K562 (cell line): ENCODE results near the gene IDH3G. TPM values are rescaled to one million over a fixed set of nuclear protein-coding genes. Genes with fewer than 3 reads are reported as not detected.

Experiments
- ATAC-seq: fragments of 200-7000 bp; cut with Tn5 transposase; 3 replicates; pipeline ENCODE4 v1.9.1; 2020; ENCODE audit warnings: moderate library complexity
- BruUV-seq: library from RNA; stranded (reverse); fragments of 400-500 nt; replicated peaks from 2 replicates; lab custom pipeline; 2021; lab: Mats Ljungman, UMichigan
- CTCF ChIA-PET: fragments of 300-600 bp; formaldehyde crosslinking; extraction: SDS; loops from one replicate; lab custom pipeline; 2021; ENCODE audit warnings: low intra/inter-chr PET ratio; lab: Yijun Ruan, JAX
- POLR2A ChIA-PET: fragments of 300-600, 350-650 bp; sonication (Branson Sonifier 250); formaldehyde crosslinking; extraction: SDS; loops from one replicate; lab custom pipeline; 2021; ENCODE audit warnings: antibody characterized with exemption, inconsistent platforms; lab: Yijun Ruan, JAX
- DNase-seq, 4 experiments: peaks; one replicate each; pipeline versions ENCODE4 v3.0.0 to v3.0.0-alpha.2; 2011 to 2018; ENCODE audit warnings: low spot score in 3 of 4, mixed read lengths in 3 of 4; ENCODE audit errors: extremely low read depth in 1 of 4
- FAIRE-seq: peaks from 2 replicates; lab custom pipeline; 2011; peaks lifted over from hg19 to GRCh38; lab: Jason Lieb, UNC
- H2AFZ ChIP-seq: 2 replicates; pipeline ENCODE4 v1.6.0; 2011; ENCODE audit warnings: low read depth, low read length, control low read depth, inconsistent platforms
- H3K27ac ChIP-seq: fragments of 200-600 bp; 3 replicates; pipeline ENCODE4 v1.8.0; 2011; ENCODE audit warnings: low read depth, mild to moderate bottlenecking, control low read depth, inconsistent platforms, low read length, moderate library complexity, mixed read lengths; ENCODE audit errors: extremely low read depth
- H3K27me3 ChIP-seq, 2 experiments: fragments of 300-600 bp in 1 of 2; 2 replicates in 1 of 2; 3 replicates in 1 of 2; pipeline versions ENCODE4 v1.6.0 to v1.8.0; 2011; ENCODE audit warnings: inconsistent platforms in 2 of 2, low read length in 2 of 2, mild to moderate bottlenecking in 1 of 2, mixed read lengths in 1 of 2, moderate library complexity in 1 of 2; ENCODE audit not compliant: control insufficient read depth in 2 of 2, insufficient read depth in 2 of 2
- H3K36me3 ChIP-seq: fragments of 300-600 bp; 3 replicates; pipeline ENCODE4 v1.8.0; 2011; ENCODE audit warnings: mild to moderate bottlenecking, low read length, inconsistent platforms; ENCODE audit not compliant: control insufficient read depth, insufficient read depth
- H3K4me1 ChIP-seq, 2 experiments: fragments of 200-600 bp in 1 of 2; replicated peaks in 1 of 2; 2 replicates in 1 of 2; 3 replicates in 1 of 2; pipeline versions ENCODE4 v1.5.1 to v1.8.0; 2011; ENCODE audit warnings: inconsistent platforms in 2 of 2, low read length in 2 of 2, mild to moderate bottlenecking in 1 of 2, mixed read lengths in 1 of 2, moderate library complexity in 1 of 2; ENCODE audit not compliant: control insufficient read depth in 2 of 2, insufficient read depth in 2 of 2
- H3K4me2 ChIP-seq: 2 replicates; pipeline ENCODE4 v1.6.1; 2011; ENCODE audit warnings: low read length, control low read depth, inconsistent platforms, mixed read lengths; ENCODE audit not compliant: insufficient read depth
- H3K4me3 ChIP-seq: fragments of 200-600 bp; sonication (generic), shearing (Covaris generic); 2 replicates; pipeline ENCODE4 v1.5.1; 2016; ENCODE audit warnings: control low read depth, inconsistent platforms
- H3K79me2 ChIP-seq: fragments of 200-600 bp; 3 replicates; pipeline ENCODE4 v1.8.0; 2011; ENCODE audit warnings: low read length, inconsistent platforms; ENCODE audit not compliant: control insufficient read depth, insufficient read depth
- H3K9ac ChIP-seq, 2 experiments: 2 replicates each; pipeline versions ENCODE4 v1.6.0 to v1.6.1; 2011; ENCODE audit warnings: low read depth in 2 of 2, low read length in 2 of 2, control low read depth in 1 of 2, inconsistent platforms in 1 of 2, mild to moderate bottlenecking in 1 of 2, mixed read lengths in 1 of 2; ENCODE audit not compliant: insufficient read depth in 1 of 2
- H3K9me1 ChIP-seq: one replicate; pipeline ENCODE4 v1.6.0; 2011; ENCODE audit warnings: inconsistent platforms, mild to moderate bottlenecking, low read length, moderate library complexity; ENCODE audit not compliant: control insufficient read depth, insufficient read depth
- H3K9me3 ChIP-seq: replicated peaks from 2 replicates; pipeline ENCODE4 v1.5.1; 2011; ENCODE audit warnings: low read depth, low read length, inconsistent platforms; ENCODE audit not compliant: control insufficient read depth, insufficient read depth
- H4K20me1 ChIP-seq: replicated peaks from 2 replicates; pipeline ENCODE4 v1.6.1; 2011; ENCODE audit warnings: low read length, inconsistent platforms, mixed read lengths; ENCODE audit not compliant: control insufficient read depth, insufficient read depth
- BCL6 ChIP-seq: fragments of 250-450 bp; sonication (Bioruptor Pico); IDR thresholded peaks from 2 replicates; pipeline ENCODE4 v1.4.0; 2020
- BHLHE40 ChIP-seq: IDR thresholded peaks from 2 replicates; pipeline ENCODE4 v1.6.1; 2011; ENCODE audit warnings: low read length, improper control_type of control experiment
- CREB1 ChIP-seq, 2 experiments: sonication (generic) in 1 of 2; formaldehyde crosslinking in 1 of 2; IDR thresholded peaks; 2 replicates each; pipeline versions ENCODE4 v1.6.1 to v1.8.0; 2012 to 2022; ENCODE audit warnings: inconsistent platforms in 1 of 2, mild to moderate bottlenecking in 1 of 2, missing genetic modification reagents in 1 of 2, moderate library complexity in 1 of 2
- ERF ChIP-seq: fragments of 450-650 bp; formaldehyde crosslinking; IDR thresholded peaks from 2 replicates; pipeline ENCODE4 v1.4.0; 2020; ENCODE audit warnings: mild to moderate bottlenecking, mixed read lengths
- GATAD2A ChIP-seq: fragments of 450-650 bp; IDR thresholded peaks from 2 replicates; pipeline ENCODE4 v1.6.1; 2017
- HLTF ChIP-seq: fragments of 450-650 bp; IDR thresholded peaks from 2 replicates; pipeline ENCODE4 v1.6.1; 2016
- HOXB6 ChIP-seq: fragments of 250-450 bp; sonication (Bioruptor Pico); IDR thresholded peaks from 2 replicates; pipeline ENCODE4 v1.5.1; 2022; ENCODE audit warnings: mild to moderate bottlenecking, borderline replicate concordance
- MTA3 ChIP-seq: fragments of 450-650 bp; formaldehyde crosslinking; IDR thresholded peaks from 2 replicates; pipeline ENCODE4 v1.6.1; 2017; ENCODE audit warnings: mild to moderate bottlenecking, borderline replicate concordance
- NR4A1 ChIP-seq, 2 experiments: fragments of 250-450 bp in 1 of 2; fragments of 450-650 bp in 1 of 2; sonication (Bioruptor Pico) in 1 of 2; IDR thresholded peaks; 2 replicates each; pipeline versions ENCODE4 v1.4.0 to v1.6.1; 2016 to 2020; ENCODE audit warnings: mild to moderate bottlenecking in 2 of 2, missing compliant biosample characterization in 1 of 2, missing genetic modification characterization in 1 of 2, moderate library complexity in 1 of 2
- RAD21 ChIP-seq, 2 experiments: fragments of 250-450 bp in 1 of 2; fragments of 450-650 bp in 1 of 2; sonication (Bioruptor Pico) in 1 of 2; formaldehyde crosslinking in 1 of 2; IDR thresholded peaks in 1 of 2; conservative IDR thresholded peaks in 1 of 2; 2 replicates each; pipeline versions ENCODE4 v1.4.0 to v1.8.0; 2020 to 2022; ENCODE audit warnings: mild to moderate bottlenecking in 2 of 2, moderate library complexity in 1 of 2
- RNF2 ChIP-seq: sonication (generic); IDR thresholded peaks from 2 replicates; pipeline ENCODE4 v1.6.1; 2016
- SAFB2 ChIP-seq: fragments of 200-400 bp; formaldehyde crosslinking; IDR thresholded peaks from 2 replicates; pipeline ENCODE4 v1.6.1; 2018; ENCODE audit warnings: borderline replicate concordance, low read length, low read depth, moderate library complexity; ENCODE audit not compliant: severe bottlenecking
- ZNF134 ChIP-seq: fragments of 250-450 bp; sonication (Bioruptor Pico); conservative IDR thresholded peaks from 2 replicates; pipeline ENCODE4 v1.4.0; 2020
- ZNF140 ChIP-seq: fragments of 250-450 bp; sonication (Bioruptor Pico); IDR thresholded peaks from 2 replicates; pipeline ENCODE4 v1.8.0; 2021; ENCODE audit warnings: moderate library complexity, mild to moderate bottlenecking, inconsistent platforms
- ZNF586 ChIP-seq: fragments of 450-650 bp; formaldehyde crosslinking; conservative IDR thresholded peaks from 2 replicates; pipeline ENCODE4 v1.4.0; 2020; ENCODE audit warnings: mild to moderate bottlenecking, moderate library complexity
- ZNF695 ChIP-seq: fragments of 450-650 bp; formaldehyde crosslinking; IDR thresholded peaks from 2 replicates; pipeline ENCODE4 v1.4.0; 2020; ENCODE audit warnings: mild to moderate bottlenecking, moderate library complexity
- WGBS: fragments of 100-300 bp; shearing (Covaris generic); methylation state at CpG from one replicate; pipeline ENCODE4 v1.1.6; 2016; ENCODE audit warnings: low coverage, mixed read lengths; ENCODE audit not compliant: insufficient coverage; ENCODE audit errors: missing lambda C conversion rate; 5-methylcytosine and 5-hydroxymethylcytosine counted together
- in situ Hi-C: fragments of 300-500 bp; cut with MboI; formaldehyde crosslinking; loops from 4 replicates; pipeline ENCODE4 v1.15.0; 2018; ENCODE audit warnings: inconsistent platforms, mixed read lengths
- intact Hi-C: fragments of 100-400 bp; cut with micrococcal nuclease; formaldehyde crosslinking; loops from 2 replicates; pipeline ENCODE4 v1.14.2; 2022
- polyA plus RNA-seq, 8 experiments: library from polyadenylated mRNA; depleted of rRNA in 4 of 8; stranded (reverse) in 5 of 8; unstranded in 3 of 8; fragments of >200 nt; fragmentation: Nextera tagmentation in 2 of 8; fragmentation: Illumina TruSeq in 1 of 8; extraction: Ambion mirVana in 2 of 8; extraction: Trizol in 1 of 8; gene quantifications; 2 replicates each; pipeline versions ENCODE4 v1.2.1 to v1.2.3, GENCODE V29; 2011 to 2014; ENCODE audit warnings: inconsistent platforms in 1 of 8, missing spikeins in 1 of 8
- total RNA-seq, 7 experiments: library from RNA; depleted of rRNA in 6 of 7; stranded (reverse); fragments of >200 nt in 6 of 7; fragmentation: Illumina TruSeq in 2 of 7; extraction: Trizol in 2 of 7; gene quantifications; 2 replicates each; pipeline versions ENCODE4 v1.2.1 to v1.2.3, GENCODE V29; 2011 to 2021; ENCODE audit warnings: low replicate concordance in 1 of 7
- TF ChIP-seq, protein P1 (sequence below): sonication (generic); formaldehyde crosslinking; IDR thresholded peaks from 2 replicates; pipeline ENCODE4 v1.5.0; 2020; ENCODE audit warnings: missing genetic modification reagents
- TF ChIP-seq, protein P2 (sequence below): sonication (generic); formaldehyde crosslinking; IDR thresholded peaks from 2 replicates; pipeline ENCODE4 v1.8.0; 2022; ENCODE audit warnings: missing genetic modification reagents, mild to moderate bottlenecking, borderline replicate concordance
- TF ChIP-seq, protein P3 (sequence below): sonication (generic); formaldehyde crosslinking; IDR thresholded peaks from 2 replicates; pipeline ENCODE4 v1.8.0; 2023; ENCODE audit warnings: mild to moderate bottlenecking, missing genetic modification reagents

The IDH3G gene
- total and polyA plus RNA-seq, 9 of the 15 experiments (the other 6 are each of a cell fraction or from before 2014, with no cell fraction given): 24.3 to 72.5 (median 37.9) TPM

DNA sequence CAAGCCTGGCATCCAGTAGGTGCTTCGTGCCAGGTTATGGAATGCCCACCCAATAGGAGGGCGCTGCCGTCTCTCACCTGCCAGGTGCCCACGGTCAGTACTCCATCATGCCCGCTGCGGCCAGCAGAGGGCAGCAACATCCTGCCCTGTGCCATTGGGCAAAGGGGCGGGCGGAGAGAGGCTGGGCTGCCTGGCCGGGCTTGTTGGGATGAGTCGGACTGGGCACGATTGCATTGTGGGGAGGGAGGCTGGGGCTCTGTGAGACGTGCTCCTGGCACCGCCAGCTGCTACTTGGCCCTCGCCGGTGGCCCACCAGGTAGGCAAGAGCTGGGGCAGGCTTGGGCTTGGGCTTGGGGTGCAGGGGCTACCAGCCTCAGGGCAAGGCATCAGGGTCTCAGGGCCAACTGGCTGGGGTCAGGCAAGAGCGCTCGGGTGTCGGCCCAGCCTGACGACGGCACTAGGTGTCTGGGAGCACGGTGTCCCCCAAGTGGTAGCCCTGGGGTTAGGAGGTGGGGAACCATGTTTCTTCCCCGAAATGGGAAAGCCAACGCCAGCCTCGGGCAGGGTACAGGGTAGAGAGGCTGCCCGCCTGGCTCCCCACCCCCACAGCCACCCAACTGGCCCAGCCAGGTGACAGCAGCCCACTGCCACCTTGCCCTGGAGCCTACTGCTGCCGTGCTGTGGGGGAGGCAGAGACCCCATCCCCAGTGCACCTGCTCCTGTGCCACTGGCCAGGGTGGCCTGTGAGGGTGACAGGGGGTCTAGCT lies 30.0 kb downstream of the IDH3G start, which contains the start of gene PLXNB3:
PLXNB3 (plus strand) TSS at position 261 of the 767 bp plus-strand sequence. CDS start 1,287 bp downstream, outside the sequence.
- 63% methylated on average over 16 of the region's 26 CpGs for WGBS
- peak; percentile 18; the same call in 2 of the 3 replicates for ATAC-seq
- CTCF ChIA-PET: interaction anchor here (1.4 to 1.5 kb wide), 2 partner anchors 183 to 184 kb away, joined by 6 to 7 read pairs; no protein-coding TSS in a partner anchor
- peak within 1 kb of the TSS; percentile 99 for H3K27ac ChIP-seq
- POLR2A ChIA-PET: interaction anchor here (0.6 kb wide), 1 partner anchor 186 kb away, joined by 4 read pairs; no protein-coding TSS in a partner anchor
- intact Hi-C loops (loop anchor here (2.0 kb wide), 2 partner anchors 31 to 183 kb away; partner anchors contain the start of genes IDH3G and SSR4), in situ Hi-C loops (no loop called here)
- no peaks in the 10 kb centered on the region for H3K9me1 ChIP-seq
- H3K27me3 ChIP-seq: no peaks in the 10 kb centered on the region
- BruUV-seq: no TSS peak
- DNase-seq: peak; percentile 49 to 64 (median 58)
- H3K79me2 ChIP-seq: peaks cover 14% of the 10 kb centered on the region
- H3K4me1 ChIP-seq: peaks cover 15 to 66% of the 10 kb centered on the region in 2 experiments
- H2AFZ ChIP-seq: peak within 1 kb of the TSS; percentile 86; the same call in 1 of the 2 replicates
- H3K9ac ChIP-seq: peak within 1 kb of the TSS; percentile 92 to 96
- FAIRE-seq: no peak
- peak within 1 kb of the TSS; percentile 51 for H3K4me3 ChIP-seq
- peak within 1 kb of the TSS; percentile 87 for H3K4me2 ChIP-seq
- no peaks in the 10 kb centered on the region for H3K9me3 ChIP-seq
- no peaks in the 10 kb centered on the region for H3K36me3 ChIP-seq
- no peaks in the 10 kb centered on the region for H4K20me1 ChIP-seq
- TF ChIP-seq CREB1 (IDR thresholded peaks at IDR 0.05) (no peak), CREB1 (CRISPR knock-in tag; IDR thresholded peaks at IDR 0.05) (no peak), ZNF695 (CRISPR knock-in tag) (no peak), ZNF140 (CRISPR knock-in tag) (no peak), RAD21 (CRISPR knock-in tag; conservative IDR thresholded peaks at IDR 0.05 in 1 of 2, IDR thresholded peaks at IDR 0.05 in 1 of 2) (peak; percentile 60 to 80), ERF (0 out of 2 replicates have a peak, but pooled peaks have one; percentile 44), GATAD2A (peak; percentile 69; the same call in 1 of the 2 replicates), BCL6 (CRISPR knock-in tag) (no peak), SAFB2 (no peak), ZNF134 (CRISPR knock-in tag) (no peak), MTA3 (0 out of 2 replicates have a peak, but pooled peaks have one; percentile 40), RNF2 (no peak), NR4A1 (CRISPR knock-in tag; IDR thresholded peaks at IDR 0.05) (no peak), NR4A1 (tag; IDR thresholded peaks at IDR 0.05) (no peak), HOXB6 (no peak), HLTF (no peak), ZNF586 (CRISPR knock-in tag) (no peak), BHLHE40 (0 out of 2 replicates have a peak, but pooled peaks have one; percentile 19)
- TF ChIP-seq, protein P1, sequence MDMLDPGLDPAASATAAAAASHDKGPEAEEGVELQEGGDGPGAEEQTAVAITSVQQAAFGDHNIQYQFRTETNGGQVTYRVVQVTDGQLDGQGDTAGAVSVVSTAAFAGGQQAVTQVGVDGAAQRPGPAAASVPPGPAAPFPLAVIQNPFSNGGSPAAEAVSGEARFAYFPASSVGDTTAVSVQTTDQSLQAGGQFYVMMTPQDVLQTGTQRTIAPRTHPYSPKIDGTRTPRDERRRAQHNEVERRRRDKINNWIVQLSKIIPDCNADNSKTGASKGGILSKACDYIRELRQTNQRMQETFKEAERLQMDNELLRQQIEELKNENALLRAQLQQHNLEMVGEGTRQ (CRISPR knock-in tag): no peak
- TF ChIP-seq, protein P2, sequence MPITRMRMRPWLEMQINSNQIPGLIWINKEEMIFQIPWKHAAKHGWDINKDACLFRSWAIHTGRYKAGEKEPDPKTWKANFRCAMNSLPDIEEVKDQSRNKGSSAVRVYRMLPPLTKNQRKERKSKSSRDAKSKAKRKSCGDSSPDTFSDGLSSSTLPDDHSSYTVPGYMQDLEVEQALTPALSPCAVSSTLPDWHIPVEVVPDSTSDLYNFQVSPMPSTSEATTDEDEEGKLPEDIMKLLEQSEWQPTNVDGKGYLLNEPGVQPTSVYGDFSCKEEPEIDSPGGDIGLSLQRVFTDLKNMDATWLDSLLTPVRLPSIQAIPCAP (CRISPR knock-in tag): no peak
- TF ChIP-seq, protein P3, sequence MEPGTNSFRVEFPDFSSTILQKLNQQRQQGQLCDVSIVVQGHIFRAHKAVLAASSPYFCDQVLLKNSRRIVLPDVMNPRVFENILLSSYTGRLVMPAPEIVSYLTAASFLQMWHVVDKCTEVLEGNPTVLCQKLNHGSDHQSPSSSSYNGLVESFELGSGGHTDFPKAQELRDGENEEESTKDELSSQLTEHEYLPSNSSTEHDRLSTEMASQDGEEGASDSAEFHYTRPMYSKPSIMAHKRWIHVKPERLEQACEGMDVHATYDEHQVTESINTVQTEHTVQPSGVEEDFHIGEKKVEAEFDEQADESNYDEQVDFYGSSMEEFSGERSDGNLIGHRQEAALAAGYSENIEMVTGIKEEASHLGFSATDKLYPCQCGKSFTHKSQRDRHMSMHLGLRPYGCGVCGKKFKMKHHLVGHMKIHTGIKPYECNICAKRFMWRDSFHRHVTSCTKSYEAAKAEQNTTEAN (CRISPR knock-in tag): no peak
